Suprapubic skin (tissue), 4 donors: ENCODE results near the gene HOXD9. TPM values are rescaled to one million over a fixed set of nuclear protein-coding genes. Genes with fewer than 3 reads are reported as not detected.
A peak's percentile ranks its signal among the peaks of the same experiment; 100 is the strongest.

Source experiments
- DNase-seq, 2 donors: peaks; one replicate each; pipeline ENCODE4 v3.0.0-alpha.2; 2019; ENCODE audit warnings: low spot score in 2 of 2
- H3K27ac ChIP-seq: fragments of 200-600 bp; sonication (generic); one replicate; pipeline ENCODE4 v1.5.1; 2019
- H3K27me3 ChIP-seq: fragments of 200-600 bp; sonication (generic); one replicate; pipeline ENCODE4 v1.5.1; 2019
- H3K36me3 ChIP-seq: fragments of 200-600 bp; sonication (generic); one replicate; pipeline ENCODE4 v1.5.1; 2019
- H3K4me1 ChIP-seq: fragments of 200-600 bp; sonication (generic); one replicate; pipeline ENCODE4 v1.5.1; 2019
- H3K4me3 ChIP-seq: fragments of 200-600 bp; sonication (generic); one replicate; pipeline ENCODE4 v1.5.1; 2019; ENCODE audit warnings: mild to moderate bottlenecking
- H3K9me3 ChIP-seq: fragments of 200-600 bp; sonication (generic); one replicate; pipeline ENCODE4 v1.5.1; 2019
- CTCF ChIP-seq, 2 donors: fragments of 200-600 bp in 1 of 2; fragments of 450-650 bp in 1 of 2; sonication (generic) in 1 of 2; IDR thresholded peaks; one replicate each; pipeline ENCODE4 v1.5.1; 2016 to 2019; ENCODE audit warnings: antibody characterized with exemption in 2 of 2, mild to moderate bottlenecking in 1 of 2, moderate library complexity in 1 of 2
- EP300 ChIP-seq: sonication (generic); formaldehyde crosslinking; IDR thresholded peaks from one replicate; pipeline ENCODE4 v1.6.1; 2017; ENCODE audit warnings: antibody characterized with exemption
- POLR2A ChIP-seq, 2 donors: fragments of 450-650 bp; IDR thresholded peaks; one replicate each; pipeline ENCODE4 v1.6.1; 2017; ENCODE audit warnings: antibody characterized with exemption in 2 of 2, mild to moderate bottlenecking in 2 of 2, moderate library complexity in 2 of 2
- POLR2AphosphoS5 ChIP-seq, 3 donors: sonication (generic); formaldehyde crosslinking; IDR thresholded peaks; one replicate each; pipeline ENCODE4 v1.6.1; 2017; ENCODE audit warnings: antibody characterized with exemption in 3 of 3
- WGBS: methylation state at CpG from one replicate; pipeline ENCODE4 v1.1.5; 2018; 5-methylcytosine and 5-hydroxymethylcytosine counted together
- total RNA-seq, 4 donors: library from RNA; depleted of rRNA; stranded (reverse); fragments of >200 nt; gene quantifications; one replicate each; pipeline ENCODE4 v1.1.0, GENCODE V29; 2016

Gene HOXD9
- total RNA-seq, 4 donors from 2014 or later: 0.26 to 3.1 (median 2.6) TPM; not detected in 1

- WGBS: 6% methylated on average over 27 of the region's 46 CpGs
- Histone ChIP-seq H3K4me3 (no peak overlapping the region), H3K4me1 (peaks cover 42% of the 10 kb centered on the region), H3K27ac (no peak overlapping the region), H3K27me3 (peaks cover 100% of the 10 kb centered on the region), H3K36me3 (no peaks in the 10 kb centered on the region), H3K9me3 (no peaks in the 10 kb centered on the region)
- peak in 1 of 2 donors; percentile 14 for TF ChIP-seq CTCF (IDR thresholded peaks at IDR 0.05)
- no peak for TF ChIP-seq EP300
- DNase-seq: no peak
Observed at GRCh38 chr2:176085861-176086771, 36.4 kb upstream of the HOXD9 start.

- Histone ChIP-seq H3K4me3 (no peak overlapping the region), H3K27me3 (peaks cover 100% of the 10 kb centered on the region), H3K4me1 (peaks cover 46% of the 10 kb centered on the region), H3K36me3 (no peaks in the 10 kb centered on the region), H3K9me3 (no peaks in the 10 kb centered on the region), H3K27ac (no peak overlapping the region)
- no peak for DNase-seq
- TF ChIP-seq CTCF (IDR thresholded peaks at IDR 0.05) (no peak), POLR2AphosphoS5 (IDR thresholded peaks at IDR 0.05) (no peak), EP300 (no peak), POLR2A (IDR thresholded peaks at IDR 0.05) (no peak)
- WGBS: 48% methylated on average over 24 of the region's 29 CpGs
Observed at GRCh38 chr2:176087330-176088047, 35.0 kb upstream of the HOXD9 start.

GRCh38 chr2:176088048-176088936, 34.2 kb upstream of the HOXD9 start:
- no peak for DNase-seq
- Histone ChIP-seq H3K4me3 (peak overlapping the region; percentile 16), H3K9me3 (no peaks in the 10 kb centered on the region), H3K27ac (no peak overlapping the region), H3K4me1 (peaks cover 48% of the 10 kb centered on the region), H3K36me3 (no peaks in the 10 kb centered on the region), H3K27me3 (peaks cover 100% of the 10 kb centered on the region)
- 4% methylated on average over 19 of the region's 49 CpGs for WGBS
- TF ChIP-seq CTCF (IDR thresholded peaks at IDR 0.05) (peak in 1 of 2 donors; percentile 81), POLR2AphosphoS5 (IDR thresholded peaks at IDR 0.05) (no peak), EP300 (no peak), POLR2A (IDR thresholded peaks at IDR 0.05) (no peak)

- WGBS: 14% methylated on average over 6 of the region's 6 CpGs
- Histone ChIP-seq H3K4me3 (no peak overlapping the region), H3K4me1 (peaks cover 51% of the 10 kb centered on the region)
Observed at GRCh38 chr2:176088937-176089842, 33.3 kb upstream of the HOXD9 start.

More at GRCh38 chr2:176088937-176089842, 33.3 kb upstream of the HOXD9 start:
- peaks cover 100% of the 10 kb centered on the region for H3K27me3 ChIP-seq
- no peak for DNase-seq
- no peak overlapping the region for H3K27ac ChIP-seq
- no peaks in the 10 kb centered on the region for H3K36me3 ChIP-seq
- H3K9me3 ChIP-seq: no peaks in the 10 kb centered on the region
- TF ChIP-seq POLR2AphosphoS5 (IDR thresholded peaks at IDR 0.05) (no peak), CTCF (IDR thresholded peaks at IDR 0.05) (no peak), POLR2A (IDR thresholded peaks at IDR 0.05) (no peak)
